ENCODE measurements around the gene POU2F1.

Gene POU2F1

DNA sequence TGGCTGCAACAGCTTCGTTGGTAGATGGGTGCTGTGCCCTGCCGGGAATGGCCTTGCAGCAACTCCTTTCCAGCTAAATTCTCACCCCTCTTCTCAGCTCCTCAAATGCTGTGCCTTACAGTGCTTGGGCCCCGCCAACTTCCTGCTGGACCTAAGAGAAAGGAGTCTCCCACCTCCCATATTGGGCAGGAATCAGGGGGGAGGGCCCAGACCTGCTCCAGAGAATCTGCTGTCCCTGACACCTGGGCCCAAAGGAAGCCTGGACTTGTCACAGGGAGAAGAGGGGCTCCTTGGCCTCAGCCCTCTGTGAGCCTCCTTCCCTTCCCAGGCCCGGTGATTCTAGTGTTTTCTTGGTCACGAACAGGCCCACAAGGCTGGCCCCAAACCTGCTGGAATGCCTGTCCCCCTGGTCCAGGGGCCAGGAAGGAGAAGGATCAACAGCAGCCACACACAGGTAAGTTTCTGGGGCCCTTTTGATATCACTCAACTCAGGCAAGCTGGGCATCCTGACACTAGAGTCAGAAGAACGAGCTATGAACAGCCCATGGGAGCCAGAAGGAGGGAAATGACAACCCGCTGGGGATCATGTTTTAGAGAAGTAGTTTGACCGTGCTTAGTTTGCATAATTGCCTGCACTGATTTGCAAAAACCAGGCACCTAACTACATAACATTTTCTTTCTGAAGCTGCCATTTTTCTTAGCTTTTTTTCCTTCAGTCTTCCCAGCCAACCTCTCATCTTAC, 211.4 kb downstream of the POU2F1 start:
- no peak for TF ChIP-seq CTCF (IDR thresholded peaks at IDR 0.05; ENCODE audit: borderline replicate concordance, control extremely low read depth, extremely low read depth, insufficient read depth, missing control alignments)
- in situ Hi-C loops (cut with MboI; ENCODE audit: low sequenced_read_pairs, unreplicated experiment) = loop anchor here (25.0 kb wide), 1 partner anchor 520 kb away; no protein-coding TSS in a partner anchor
- DNase-seq (ENCODE audit: low spot score) = no peak

DNA sequence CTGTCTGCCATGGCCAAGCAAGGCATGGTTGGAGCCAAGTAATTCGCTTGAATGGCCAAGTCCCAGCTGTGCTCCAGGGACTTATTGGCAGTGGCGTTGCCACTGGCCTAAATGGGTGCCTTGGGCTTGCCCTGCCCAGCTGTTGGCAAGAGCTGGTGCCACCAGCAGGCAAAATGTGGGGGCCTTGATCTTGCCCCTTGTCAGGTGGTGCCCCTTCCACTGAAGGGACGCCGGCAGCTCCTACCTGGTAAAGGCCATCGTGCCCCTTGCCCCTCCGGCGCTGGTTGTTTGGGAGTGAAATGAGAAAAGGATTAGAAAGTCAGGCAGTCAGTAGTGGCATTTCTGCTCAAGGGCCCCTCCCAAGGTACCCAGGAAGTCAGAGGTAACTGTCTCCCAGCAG, 212.1 kb downstream of the POU2F1 start:
- no peak for TF ChIP-seq CTCF (IDR thresholded peaks at IDR 0.05; ENCODE audit: borderline replicate concordance, control extremely low read depth, extremely low read depth, insufficient read depth, missing control alignments)
- in situ Hi-C loops (cut with MboI; ENCODE audit: low sequenced_read_pairs, unreplicated experiment) = loop anchor here (25.0 kb wide), 1 partner anchor 520 kb away; no protein-coding TSS in a partner anchor
- DNase-seq (ENCODE audit: low spot score) = no peak

GRCh38 chr1:167433884-167434283, 213.2 kb downstream of the POU2F1 start:
- in situ Hi-C loops (cut with MboI; ENCODE audit: low sequenced_read_pairs, unreplicated experiment) = loop anchor here (25.0 kb wide), 1 partner anchor 522 kb away; no protein-coding TSS in a partner anchor
- no peak for TF ChIP-seq CTCF (IDR thresholded peaks at IDR 0.05; ENCODE audit: borderline replicate concordance, control extremely low read depth, extremely low read depth, insufficient read depth, missing control alignments)
- DNase-seq (ENCODE audit: low spot score) = no peak

GRCh38 chr1:167434306-167434705, 213.6 kb downstream of the POU2F1 start:
- TF ChIP-seq CTCF (IDR thresholded peaks at IDR 0.05; ENCODE audit: borderline replicate concordance, control extremely low read depth, extremely low read depth, insufficient read depth, missing control alignments) = no peak
- in situ Hi-C loops (cut with MboI; ENCODE audit: low sequenced_read_pairs, unreplicated experiment) = loop anchor here (25.0 kb wide), 1 partner anchor 522 kb away; no protein-coding TSS in a partner anchor
- DNase-seq (ENCODE audit: low spot score) = no peak

- in situ Hi-C loops (cut with MboI; ENCODE audit: low sequenced_read_pairs, unreplicated experiment) = loop anchor here (25.0 kb wide), 1 partner anchor 523 kb away; no protein-coding TSS in a partner anchor
- no peak for DNase-seq (ENCODE audit: low spot score)
- no peak for TF ChIP-seq CTCF (IDR thresholded peaks at IDR 0.05; ENCODE audit: borderline replicate concordance, control extremely low read depth, extremely low read depth, insufficient read depth, missing control alignments)
These were observed 214.8 kb downstream of the POU2F1 start for GRCh38 chr1:167435484-167435883.

- TF ChIP-seq CTCF (IDR thresholded peaks at IDR 0.05; ENCODE audit: borderline replicate concordance, control extremely low read depth, extremely low read depth, insufficient read depth, missing control alignments) = no peak
- in situ Hi-C loops (cut with MboI; ENCODE audit: low sequenced_read_pairs, unreplicated experiment) = loop anchor here (25.0 kb wide), 1 partner anchor 526 kb away; no protein-coding TSS in a partner anchor
- DNase-seq (ENCODE audit: low spot score) = no peak
These were observed 217.8 kb downstream of the POU2F1 start for GRCh38 chr1:167438171-167439138.
